ENCODE results near the gene FAU. TPM values are rescaled to one million over a fixed set of nuclear protein-coding genes. Genes with fewer than 3 reads are reported as not detected.

FAU gene
- total RNA-seq, 1 experiment from 2014 or later = 1,073 TPM

GRCh38 chr11:65134240-65134951 lies 12.5 kb upstream of the FAU start, which contains the start of gene SYVN1:
SYVN1 (minus strand) TSS chr11:65134519; CDS start chr11:65133601, 918 bp downstream.
- no peaks in the 10 kb centered on the region for H4K20me1 ChIP-seq (ENCODE audit: insufficient read depth)
- DNase-seq (ENCODE audit: low read depth, low spot score) = peak; percentile 75
- H3K79me2 ChIP-seq (ENCODE audit: insufficient read depth, low read length) = peaks cover 27% of the 10 kb centered on the region
- peak within 1 kb of the TSS; percentile 89 for H3K9ac ChIP-seq (ENCODE audit: low read length)
- H3K27me3 ChIP-seq (ENCODE audit: insufficient read depth, low read length) = no peaks in the 10 kb centered on the region
- no TSS peak for BruUV-seq (replicated peaks)
- H3K36me3 ChIP-seq (ENCODE audit: control insufficient read depth in 1 of 2, insufficient read depth in 2 of 2, low read length in 2 of 2) = peaks cover 14 to 29% of the 10 kb centered on the region in 2 experiments; a peak in 3 of 4 replicates
- CTCF ChIA-PET = interaction anchor here (1.2 to 2.6 kb wide), 6 partner anchors 10 to 46 kb away, joined by 3 to 9 read pairs (median 5); partner anchors contain the start of genes TM7SF2 and ZNHIT2
- H3K4me1 ChIP-seq (ENCODE audit: control insufficient read depth in 1 of 2, insufficient read depth in 2 of 2, low read length in 2 of 2) = peaks cover 9 to 28% of the 10 kb centered on the region in 2 experiments; a peak in 3 of 4 replicates
- H3K4me3 ChIP-seq (replicated peaks in 1 of 2; ENCODE audit: low read depth in 1 of 2, low read length in 2 of 2) = peak within 1 kb of the TSS; percentile 81 to 98
- H3K4me2 ChIP-seq (ENCODE audit: low read length) = peak within 1 kb of the TSS; percentile 95
- POLR2A ChIA-PET = interaction anchor here (0.6 to 4.1 kb wide), 17 partner anchors 9 to 331 kb away, joined by 3 to 52 read pairs (median 4); partner anchors contain the start of genes CAPN1, FAU, MRPL49 and NEAT1
- H3K9me2 ChIP-seq (ENCODE audit: insufficient read depth) = no peaks in the 10 kb centered on the region
- H2AFZ ChIP-seq (ENCODE audit: low read depth, low read length, poor library complexity, severe bottlenecking) = no peak within 1 kb of the TSS
- intact Hi-C loops (cut with micrococcal nuclease) = loop anchor here (2.0 kb wide), 1 partner anchor 46 kb away; the partner anchor contains the start of gene CAPN1
- RAD21 ChIA-PET (ENCODE audit: low non-redundant PET in 1 of 2, low total read pairs in 2 of 2, uncharacterized antibody in 2 of 2, unreplicated experiment in 2 of 2) = interaction anchor here (0.6 to 1.1 kb wide), 3 partner anchors 12 to 47 kb away, joined by 3 to 4 read pairs (median 3); partner anchors contain the start of genes CAPN1 (in 1 of the 2), FAU (in 1 of the 2) and MRPL49 (in 1 of the 2)
- ATAC-seq = peak; percentile 76
- no peaks in the 10 kb centered on the region for H3K9me3 ChIP-seq (ENCODE audit: control insufficient read depth in 1 of 2, insufficient read depth in 1 of 2, low read depth in 1 of 2, low read length in 2 of 2)
- H3K27ac ChIP-seq (ENCODE audit: low read depth, low read length) = peak within 1 kb of the TSS; percentile 89
- TF ChIP-seq ZNF274 (IDR thresholded peaks at IDR 0.05; ENCODE audit: low read depth, low read length) (no peak), YY1 (IDR thresholded peaks at IDR 0.05; ENCODE audit: extremely low read depth, insufficient replicate concordance, low read depth, low read length) (peak; percentile 41), CEBPB (IDR thresholded peaks at IDR 0.05; ENCODE audit: low read depth) (no peak), ZBTB33 (IDR thresholded peaks at IDR 0.05; ENCODE audit: extremely low read depth, insufficient replicate concordance, low read length) (peak; percentile 43), EGR1 (IDR thresholded peaks at IDR 0.05; ENCODE audit: low read depth) (no peak), ELF1 (IDR thresholded peaks at IDR 0.05; ENCODE audit: borderline replicate concordance, low read depth) (no peak), SRF (IDR thresholded peaks at IDR 0.05; ENCODE audit: low read depth) (no peak), EZH2phosphoT487 (IDR thresholded peaks at IDR 0.05; ENCODE audit: borderline replicate concordance) (no peak), JUND (IDR thresholded peaks at IDR 0.05) (no peak), EZH2 (IDR thresholded peaks at IDR 0.05) (no peak), ZFX (IDR thresholded peaks at IDR 0.05) (peak; percentile 73; the same call in 1 of the 2 replicates), CBX3 (IDR thresholded peaks at IDR 0.05; ENCODE audit: low read depth) (no peak), CTCF (IDR thresholded peaks at IDR 0.05 in 2 of 3, conservative IDR thresholded peaks at IDR 0.05 in 1 of 3; ENCODE audit: borderline replicate concordance in 1 of 3, insufficient read depth in 1 of 3, low read depth in 2 of 3, low read length in 2 of 3) (no peak), SP1 (IDR thresholded peaks at IDR 0.05; ENCODE audit: low read depth) (no peak), RAD21 (IDR thresholded peaks at IDR 0.05; ENCODE audit: low read depth) (no peak), POLR2A (IDR thresholded peaks at IDR 0.05; ENCODE audit: borderline replicate concordance, extremely low read depth, insufficient read depth, insufficient read length) (peak; percentile 26), TCF7L2 (IDR thresholded peaks at IDR 0.05; ENCODE audit: borderline replicate concordance, extremely low read depth, insufficient read depth, insufficient read length) (peak; percentile 61), REST (IDR thresholded peaks at IDR 0.05; ENCODE audit: low read depth) (no peak)

Measured in HCT116 (cell line).